Measurements from ENCODE around the gene CD14. TPM values are rescaled to one million over a fixed set of nuclear protein-coding genes. Genes with fewer than 3 reads are reported as not detected.
"Not testable (repeated sequence)": the region's sequence is repeated elsewhere in the genome, so short reads cannot be mapped to it uniquely, and the experiment has no call there.

CD14 gene
- total RNA-seq, 2 experiments from 2014 or later, result 0.76 to 1.0 TPM

GRCh38 chr5:140628711-140629110, 4.3 kb downstream of the CD14 start:
- Histone ChIP-seq H3K4me2 (ENCODE audit: low read length) (no peak overlapping the region), H2AFZ (ENCODE audit: low read length) (no peak overlapping the region), H3K79me2 (ENCODE audit: insufficient read depth, low read depth, low read length) (no peaks in the 10 kb centered on the region), H4K20me1 (ENCODE audit: insufficient read depth, low read length) (no peaks in the 10 kb centered on the region), H3K4me3 (ENCODE audit: low read depth, low read length, poor library complexity, severe bottlenecking) (no peak overlapping the region), H3K4me1 (ENCODE audit: insufficient read depth, low read length, poor library complexity, severe bottlenecking) (no peaks in the 10 kb centered on the region), H3K36me3 (ENCODE audit: insufficient read depth, low read length) (no peaks in the 10 kb centered on the region), H3K9me2 (ENCODE audit: insufficient read depth, low read length) (no peaks in the 10 kb centered on the region), H3K9me3 (ENCODE audit: low read length) (peaks cover 20% of the 10 kb centered on the region; the same call in 1 of the 2 replicates), H3K27ac (ENCODE audit: low read depth, low read length, poor library complexity, severe bottlenecking) (no peak overlapping the region)
- intact Hi-C loops (cut with micrococcal nuclease; ENCODE audit: unreplicated experiment), result loop anchor here (10.0 kb wide), 1 partner anchor 414 kb away; no protein-coding TSS in a partner anchor
- no peak for TF ChIP-seq CTCF (conservative IDR thresholded peaks at IDR 0.05; ENCODE audit: low read length)
- TF ChIP-seq EZH2phosphoT487 (IDR thresholded peaks at IDR 0.05; ENCODE audit: borderline replicate concordance, low read depth, low read length), result no peak
- no peak for DNase-seq (ENCODE audit: low spot score)
- CTCF ChIA-PET (ENCODE audit: unreplicated experiment), result no interaction called here
- POLR2A ChIA-PET, result no interaction called here
- BruUV-seq (replicated peaks), result no TSS peak

DNA sequence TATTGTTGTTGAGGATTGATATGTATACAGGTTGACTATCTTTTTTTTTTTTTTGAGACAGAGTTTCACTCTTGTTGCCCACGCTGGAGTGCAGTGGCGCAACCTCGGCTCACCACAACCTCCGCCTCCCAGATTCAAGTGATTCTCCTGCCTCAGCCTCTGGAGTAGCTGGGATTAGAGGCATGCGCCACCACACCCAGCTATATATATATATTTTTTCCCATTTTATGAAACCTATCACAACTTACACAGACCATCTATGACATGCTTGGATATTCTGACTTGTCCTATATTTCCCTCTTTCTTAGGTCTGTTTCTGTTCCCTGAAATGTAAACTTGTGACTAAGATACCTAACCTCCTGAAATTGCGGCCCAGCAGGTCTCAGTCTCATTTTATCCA, 5.0 kb downstream of the CD14 start:
- H3K79me2 ChIP-seq (ENCODE audit: insufficient read depth, low read depth, low read length), result no peaks in the 10 kb centered on the region
- intact Hi-C loops (cut with micrococcal nuclease; ENCODE audit: unreplicated experiment), result loop anchor here (10.0 kb wide), 1 partner anchor 413 kb away; no protein-coding TSS in a partner anchor
- TF ChIP-seq CTCF (conservative IDR thresholded peaks at IDR 0.05; ENCODE audit: low read length) (no peak), EZH2phosphoT487 (IDR thresholded peaks at IDR 0.05; ENCODE audit: borderline replicate concordance, low read depth, low read length) (no peak)
- H4K20me1 ChIP-seq (ENCODE audit: insufficient read depth, low read length), result no peaks in the 10 kb centered on the region
- peaks cover 20% of the 10 kb centered on the region; the same call in 1 of the 2 replicates for H3K9me3 ChIP-seq (ENCODE audit: low read length)
- H3K4me3 ChIP-seq (ENCODE audit: low read depth, low read length, poor library complexity, severe bottlenecking), result no peak overlapping the region
- CTCF ChIA-PET (ENCODE audit: unreplicated experiment), result no interaction called here
- no peaks in the 10 kb centered on the region for H3K4me1 ChIP-seq (ENCODE audit: insufficient read depth, low read length, poor library complexity, severe bottlenecking)
- DNase-seq (ENCODE audit: low spot score), result peak; percentile 31
- BruUV-seq (replicated peaks), result no TSS peak
- H3K4me2 ChIP-seq (ENCODE audit: low read length), result no peak overlapping the region
- POLR2A ChIA-PET, result interaction anchor here (1.3 kb wide), 1 partner anchor 51 kb away, joined by 3 read pairs; no protein-coding TSS in a partner anchor
- H3K9me2 ChIP-seq (ENCODE audit: insufficient read depth, low read length), result no peaks in the 10 kb centered on the region
- H3K36me3 ChIP-seq (ENCODE audit: insufficient read depth, low read length), result no peaks in the 10 kb centered on the region
- no peak overlapping the region for H2AFZ ChIP-seq (ENCODE audit: low read length)
- no peak overlapping the region for H3K27ac ChIP-seq (ENCODE audit: low read depth, low read length, poor library complexity, severe bottlenecking)

- H3K9me2 ChIP-seq (ENCODE audit: insufficient read depth, low read length); H3K4me1 ChIP-seq (ENCODE audit: insufficient read depth, low read length, poor library complexity, severe bottlenecking); H3K4me2 ChIP-seq (ENCODE audit: low read length); H3K36me3 ChIP-seq (ENCODE audit: insufficient read depth, low read length); H3K79me2 ChIP-seq (ENCODE audit: insufficient read depth, low read depth, low read length); DNase-seq (ENCODE audit: low spot score); BruUV-seq (replicated peaks); H3K4me3 ChIP-seq (ENCODE audit: low read depth, low read length, poor library complexity, severe bottlenecking); H2AFZ ChIP-seq (ENCODE audit: low read length); H3K27ac ChIP-seq (ENCODE audit: low read depth, low read length, poor library complexity, severe bottlenecking); CTCF ChIA-PET (ENCODE audit: unreplicated experiment); H4K20me1 ChIP-seq (ENCODE audit: insufficient read depth, low read length): not testable (repeated sequence)
- peaks cover 20% of the 10 kb centered on the region; the same call in 1 of the 2 replicates for H3K9me3 ChIP-seq (ENCODE audit: low read length)
- intact Hi-C loops (cut with micrococcal nuclease; ENCODE audit: unreplicated experiment), result loop anchor here (10.0 kb wide), 1 partner anchor 410 kb away; no protein-coding TSS in a partner anchor
- POLR2A ChIA-PET, result interaction anchor here (0.7 kb wide), 1 partner anchor 303 kb away, joined by 3 read pairs; no protein-coding TSS in a partner anchor
These were observed 8.1 kb downstream of the CD14 start for GRCh38 chr5:140624886-140625285.

DNA sequence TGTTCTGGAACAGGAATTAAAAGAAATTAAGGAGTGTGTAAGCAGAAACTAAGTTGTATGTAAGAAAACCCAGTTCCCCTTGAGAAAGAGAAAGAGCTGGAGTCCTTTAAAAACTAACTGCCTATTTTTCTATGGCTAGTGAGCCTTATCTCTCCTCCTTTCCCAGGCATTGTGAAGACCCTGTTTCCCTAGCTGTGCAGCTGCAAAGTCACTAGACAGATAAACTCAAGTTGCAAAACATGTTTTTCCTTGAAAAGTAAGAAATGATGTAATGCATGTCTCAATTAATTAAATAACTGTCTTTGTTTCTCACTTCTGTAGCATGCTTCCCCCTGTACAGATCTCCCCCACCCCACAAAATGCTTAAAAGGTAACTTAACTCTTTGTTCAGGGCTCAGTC, 9.9 kb downstream of the CD14 start:
- H3K9me2 ChIP-seq (ENCODE audit: insufficient read depth, low read length); H3K4me1 ChIP-seq (ENCODE audit: insufficient read depth, low read length, poor library complexity, severe bottlenecking); BruUV-seq (replicated peaks); H2AFZ ChIP-seq (ENCODE audit: low read length); H4K20me1 ChIP-seq (ENCODE audit: insufficient read depth, low read length); H3K79me2 ChIP-seq (ENCODE audit: insufficient read depth, low read depth, low read length); CTCF ChIA-PET (ENCODE audit: unreplicated experiment); DNase-seq (ENCODE audit: low spot score); H3K27ac ChIP-seq (ENCODE audit: low read depth, low read length, poor library complexity, severe bottlenecking); POLR2A ChIA-PET; H3K4me2 ChIP-seq (ENCODE audit: low read length); H3K36me3 ChIP-seq (ENCODE audit: insufficient read depth, low read length); H3K4me3 ChIP-seq (ENCODE audit: low read depth, low read length, poor library complexity, severe bottlenecking): not testable (repeated sequence)
- intact Hi-C loops (cut with micrococcal nuclease; ENCODE audit: unreplicated experiment), result loop anchor here (10.0 kb wide), 1 partner anchor 408 kb away; no protein-coding TSS in a partner anchor
- H3K9me3 ChIP-seq (ENCODE audit: low read length), result peaks cover 12% of the 10 kb centered on the region; the same call in 1 of the 2 replicates
